HG03135 (cell line): ENCODE data around the gene LMOD1.
A peak's percentile ranks its signal among the peaks of the same experiment; 100 is the strongest.
"Not testable (repeated sequence)": the region's sequence is repeated elsewhere in the genome, so short reads cannot be mapped to it uniquely, and the experiment has no call there.

Source experiments
- ATAC-seq: cut with Tn5 transposase; IDR thresholded peaks from one replicate; pipeline ENCODE4 v1.9.1; 2021; ENCODE audit warnings: mild to moderate bottlenecking, moderate library complexity; ENCODE audit not compliant: unreplicated experiment

LMOD1 gene

GRCh38 chr1:201946224-201946908 is at the start of gene LMOD1:
TSS of gene LMOD1 (minus strand) at chr1:201946548. CDS start at chr1:201946340, 208 bp downstream.
- no peak for ATAC-seq

GRCh38 chr1:201990427-201990826 is 44.1 kb upstream of the LMOD1 start:
- ATAC-seq, result no peak

- no peak for ATAC-seq
Observed at GRCh38 chr1:201989354-201990128, 43.2 kb upstream of the LMOD1 start.

- no peak for ATAC-seq
Observed at GRCh38 chr1:201988601-201989000, 42.3 kb upstream of the LMOD1 start.

GRCh38 chr1:201985355-201985754 is 39.0 kb upstream of the LMOD1 start:
- ATAC-seq, result no peak

GRCh38 chr1:201984446-201984845 is 38.1 kb upstream of the LMOD1 start:
- ATAC-seq, result no peak

GRCh38 chr1:201983380-201983805 is 37.0 kb upstream of the LMOD1 start:
- no peak for ATAC-seq

GRCh38 chr1:201982623-201983379 is 36.5 kb upstream of the LMOD1 start, which contains the start of gene RNPEP:
TSS of gene RNPEP (plus strand) at chr1:201982648. CDS start at chr1:201982667, 19 bp downstream.
- peak; percentile 72 for ATAC-seq

- ATAC-seq, result peak; percentile 69
Observed at GRCh38 chr1:201982082-201982622, 35.8 kb upstream of the LMOD1 start.

GRCh38 chr1:201970334-201971159 is 24.2 kb upstream of the LMOD1 start:
- no peak for ATAC-seq

- no peak for ATAC-seq
Observed at GRCh38 chr1:201968202-201968925, 22.0 kb upstream of the LMOD1 start.

- no peak for ATAC-seq
Observed at GRCh38 chr1:201966171-201966570, 19.8 kb upstream of the LMOD1 start.

- ATAC-seq, result no peak
Observed at GRCh38 chr1:201964261-201964660, 17.9 kb upstream of the LMOD1 start.

GRCh38 chr1:201962382-201962781 is 16.0 kb upstream of the LMOD1 start:
- not testable (repeated sequence) for ATAC-seq

- ATAC-seq, result no peak
Observed at GRCh38 chr1:201958348-201958747, 12.0 kb upstream of the LMOD1 start.

GRCh38 chr1:201955729-201956143 is 9.4 kb upstream of the LMOD1 start:
- no peak for ATAC-seq

GRCh38 chr1:201955009-201955728 is 8.8 kb upstream of the LMOD1 start, which contains the start of gene TIMM17A:
TSS of gene TIMM17A (plus strand) at chr1:201955503. CDS start at chr1:201955527, 24 bp downstream.
- ATAC-seq, result peak; percentile 99

GRCh38 chr1:201954263-201955008 is 8.1 kb upstream of the LMOD1 start:
- no peak for ATAC-seq
